Esophagus (tissue), 2 donors: ENCODE results near the gene DNAI2. TPM values are rescaled to one million over a fixed set of nuclear protein-coding genes. Genes with fewer than 3 reads are reported as not detected.

Source experiments
- H3K27ac ChIP-seq, 2 donors: one replicate each; pipeline ENCODE4 v1.5.1; 2013; ENCODE audit warnings: low read depth in 2 of 2, mild to moderate bottlenecking in 2 of 2, inconsistent platforms in 1 of 2, low read length in 1 of 2, moderate library complexity in 1 of 2
- H3K27me3 ChIP-seq, 2 donors: one replicate each; pipeline ENCODE4 v1.6.1; 2013; ENCODE audit warnings: low read length in 2 of 2, control low read depth in 1 of 2, mild to moderate bottlenecking in 1 of 2; ENCODE audit not compliant: insufficient read depth in 2 of 2, control insufficient read depth in 1 of 2
- H3K36me3 ChIP-seq, 2 donors: one replicate each; pipeline ENCODE4 v1.6.1; 2013; ENCODE audit warnings: low read length in 1 of 2; ENCODE audit not compliant: control insufficient read depth in 2 of 2, insufficient read depth in 2 of 2
- H3K4me1 ChIP-seq, 2 donors: one replicate each; pipeline ENCODE4 v1.6.1; 2013; ENCODE audit warnings: low read length in 1 of 2; ENCODE audit not compliant: control insufficient read depth in 2 of 2, insufficient read depth in 2 of 2
- H3K4me3 ChIP-seq, 2 donors: one replicate each; pipeline ENCODE4 v1.5.1; 2013; ENCODE audit warnings: low read length in 2 of 2, mild to moderate bottlenecking in 2 of 2, low read depth in 1 of 2, moderate library complexity in 1 of 2
- H3K9me3 ChIP-seq, 2 donors: one replicate each; pipeline ENCODE4 v1.6.1; 2013; ENCODE audit warnings: mild to moderate bottlenecking in 2 of 2, low read depth in 1 of 2, low read length in 1 of 2, moderate library complexity in 1 of 2; ENCODE audit not compliant: control insufficient read depth in 2 of 2, insufficient read depth in 1 of 2
- WGBS, 2 donors: extraction: QIAGEN DNeasy Blood & Tissue Kit; methylation state at CpG; one replicate each; pipeline ENCODE4 v1.1.7; 2013; 5-methylcytosine and 5-hydroxymethylcytosine counted together
- polyA plus RNA-seq, 2 donors: library from polyadenylated mRNA; stranded (reverse); fragments of 200-250 nt; gene quantifications; one replicate each; pipeline ENCODE4 v1.2.3, GENCODE V29; 2013
- donor health status: healthy with polysubstance abuse.
- donor health status: Bipolar disorder and iron deficiency.

DNAI2 gene
- polyA plus RNA-seq, 2 donors = not detected

GRCh38 chr17:74234486-74234885 is 39.5 kb upstream of the DNAI2 start:
- Histone ChIP-seq H3K9me3 (no peaks in the 10 kb centered on the region), H3K27ac (no peak overlapping the region), H3K4me3 (no peak overlapping the region), H3K27me3 (no peaks in the 10 kb centered on the region), H3K4me1 (peaks cover 3 to 4% of the 10 kb centered on the region in 2 donors), H3K36me3 (peaks cover 0 to 2% of the 10 kb centered on the region in 2 donors)
- 77 to 79% methylated on average over 1 of the region's 1 CpG for WGBS, 2 donors

DNA sequence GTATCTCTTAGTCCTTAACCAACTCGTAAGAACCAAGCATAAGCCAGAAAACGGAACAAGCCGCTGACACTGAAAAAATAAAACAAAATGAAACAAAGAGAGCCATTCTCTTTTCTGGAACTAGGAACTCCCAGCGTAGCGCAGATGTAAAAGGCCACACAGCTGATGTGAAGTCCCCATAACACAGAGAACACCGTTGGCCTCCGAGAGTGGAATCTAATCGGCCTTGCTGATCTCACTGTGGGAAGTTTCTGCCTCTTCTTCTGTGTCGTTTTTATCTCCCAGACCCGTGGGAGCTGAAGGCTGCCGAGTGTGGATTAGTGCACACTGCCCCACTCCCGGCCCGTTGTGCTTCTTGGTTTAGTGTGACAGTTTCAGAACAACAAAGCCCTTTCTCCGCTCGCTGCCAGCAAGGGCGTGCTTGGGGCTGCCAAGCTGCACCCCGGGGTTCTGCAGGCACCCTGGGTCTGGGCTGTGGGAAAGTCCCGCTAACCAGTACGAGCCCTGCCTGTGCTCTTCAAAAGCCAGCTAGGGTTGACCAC is 38.9 kb upstream of the DNAI2 start:
- H3K27me3 ChIP-seq = no peaks in the 10 kb centered on the region
- peaks cover 0 to 2% of the 10 kb centered on the region in 2 donors for H3K36me3 ChIP-seq
- H3K4me1 ChIP-seq = peaks cover 4% of the 10 kb centered on the region in 2 donors
- no peak overlapping the region for H3K4me3 ChIP-seq
- no peaks in the 10 kb centered on the region for H3K9me3 ChIP-seq
- 65 to 66% methylated on average over 19 of the region's 19 CpGs for WGBS, 2 donors
- no peak overlapping the region for H3K27ac ChIP-seq

- 66 to 70% methylated on average over 8 of the region's 8 CpGs for WGBS, 2 donors
- H3K27ac ChIP-seq = no peak overlapping the region
- H3K9me3 ChIP-seq = no peaks in the 10 kb centered on the region
Measured at GRCh38 chr17:74235911-74236371, 38.1 kb upstream of the DNAI2 start.

GRCh38 chr17:74237321-74237720 is 36.7 kb upstream of the DNAI2 start:
- H3K4me3 ChIP-seq = no peak overlapping the region
- H3K9me3 ChIP-seq = no peaks in the 10 kb centered on the region
- H3K27ac ChIP-seq = no peak overlapping the region
- no peaks in the 10 kb centered on the region for H3K27me3 ChIP-seq
- peaks cover 4% of the 10 kb centered on the region in 2 donors for H3K4me1 ChIP-seq
- no peaks in the 10 kb centered on the region for H3K36me3 ChIP-seq
- WGBS, 2 donors = 86% methylated on average over 12 of the region's 12 CpGs

More at GRCh38 chr17:74235911-74236371, 38.1 kb upstream of the DNAI2 start:
- Histone ChIP-seq H3K4me3 (no peak overlapping the region), H3K36me3 (peaks cover 0 to under 1% of the 10 kb centered on the region in 2 donors), H3K27me3 (no peaks in the 10 kb centered on the region), H3K4me1 (peaks cover 2 to 4% of the 10 kb centered on the region in 2 donors)

DNA sequence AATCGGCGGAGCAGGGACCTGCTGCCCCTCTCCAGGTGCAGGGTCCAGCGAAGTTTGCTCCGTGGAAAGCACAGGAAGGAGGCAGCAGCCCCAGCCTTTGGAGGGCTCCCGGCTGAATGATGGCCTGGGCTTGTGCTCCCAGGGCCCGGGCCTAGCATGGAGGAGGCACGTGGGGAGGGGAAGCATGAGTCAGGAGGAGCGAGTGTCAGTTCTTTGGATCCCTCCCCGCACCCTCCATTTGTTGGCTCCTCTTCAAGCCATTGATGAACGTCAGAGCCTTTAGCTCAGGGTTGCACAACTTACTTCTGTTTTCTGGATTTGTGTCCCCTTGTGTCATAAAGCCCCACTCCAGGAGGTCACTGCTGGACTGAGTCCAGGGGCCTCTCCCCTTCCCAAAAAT is 34.9 kb upstream of the DNAI2 start:
- WGBS, 2 donors = 61 to 70% methylated on average over 10 of the region's 10 CpGs
- H3K36me3 ChIP-seq = no peaks in the 10 kb centered on the region

GRCh38 chr17:74240618-74241205 is 33.3 kb upstream of the DNAI2 start:
- WGBS, 2 donors = 47 to 58% methylated on average over 11 of the region's 11 CpGs
- H3K4me1 ChIP-seq = peaks cover 2 to 4% of the 10 kb centered on the region in 2 donors
- no peaks in the 10 kb centered on the region for H3K27me3 ChIP-seq
- H3K36me3 ChIP-seq = no peaks in the 10 kb centered on the region
- H3K9me3 ChIP-seq = no peaks in the 10 kb centered on the region
- H3K4me3 ChIP-seq = no peak overlapping the region
- H3K27ac ChIP-seq = no peak overlapping the region

More for the DNA sequence above, 34.9 kb upstream of the DNAI2 start:
- Histone ChIP-seq H3K27ac (no peak overlapping the region), H3K27me3 (no peaks in the 10 kb centered on the region), H3K9me3 (no peaks in the 10 kb centered on the region), H3K4me1 (peaks cover 4% of the 10 kb centered on the region in 2 donors), H3K4me3 (no peak overlapping the region)

- Histone ChIP-seq H3K9me3 (no peaks in the 10 kb centered on the region), H3K4me1 (peaks cover 2 to 4% of the 10 kb centered on the region in 2 donors), H3K4me3 (no peak overlapping the region), H3K27me3 (no peaks in the 10 kb centered on the region), H3K36me3 (no peaks in the 10 kb centered on the region), H3K27ac (no peak overlapping the region)
- 37 to 50% methylated on average over 9 to 10 of the region's 10 CpGs for WGBS, 2 donors
Measured at GRCh38 chr17:74241431-74241830, 32.6 kb upstream of the DNAI2 start.

DNA sequence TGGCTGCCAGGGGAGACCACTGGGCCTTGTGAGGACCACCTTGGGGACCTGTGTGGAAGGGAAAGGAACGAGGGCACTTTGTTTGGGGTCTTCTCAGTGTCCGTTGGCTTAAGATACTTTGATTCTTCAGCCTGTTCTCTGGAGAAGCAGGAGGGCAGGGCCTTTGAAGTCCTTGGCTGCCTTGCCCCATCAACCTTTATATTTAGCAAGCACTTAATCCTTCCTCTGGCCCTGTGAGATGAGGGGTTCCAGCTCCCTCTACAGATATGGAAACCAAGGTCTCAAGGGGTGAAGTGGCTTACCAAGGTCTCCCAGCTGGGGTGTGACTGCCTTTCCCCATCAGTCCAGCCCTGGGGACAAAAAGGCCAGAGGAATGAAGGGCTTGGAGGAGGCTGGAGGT is 32.2 kb upstream of the DNAI2 start:
- Histone ChIP-seq H3K27ac (no peak overlapping the region), H3K27me3 (no peaks in the 10 kb centered on the region), H3K4me3 (no peak overlapping the region), H3K4me1 (peaks cover 2 to 4% of the 10 kb centered on the region in 2 donors), H3K36me3 (no peaks in the 10 kb centered on the region), H3K9me3 (no peaks in the 10 kb centered on the region)
- WGBS, 2 donors = 67 to 76% methylated on average over 2 of the region's 2 CpGs

GRCh38 chr17:74243013-74243755 is 30.9 kb upstream of the DNAI2 start:
- Histone ChIP-seq H3K4me3 (no peak overlapping the region), H3K4me1 (peaks cover 2 to 4% of the 10 kb centered on the region in 2 donors), H3K27ac (no peak overlapping the region), H3K36me3 (no peaks in the 10 kb centered on the region), H3K27me3 (no peaks in the 10 kb centered on the region), H3K9me3 (no peaks in the 10 kb centered on the region)
- WGBS, 2 donors = 76% methylated on average over 13 of the region's 13 CpGs
